Osteocyte (in vitro differentiated cells): ENCODE data around the gene CDK16. TPM values are rescaled to one million over a fixed set of nuclear protein-coding genes. Genes with fewer than 3 reads are reported as not detected.
A peak's percentile ranks its signal among the peaks of the same experiment; 100 is the strongest.

Source experiments
- DNase-seq: peaks from one replicate; pipeline ENCODE4 v3.0.0; 2021; ENCODE audit warnings: mixed read lengths; ENCODE audit not compliant: unreplicated experiment; ENCODE audit errors: extremely low spot score
- H3K27ac Mint-ChIP-seq: one replicate; pipeline ENCODE4 v1.8.0; 2021; ENCODE audit warnings: mild to moderate bottlenecking, mixed read lengths; ENCODE audit not compliant: unreplicated experiment
- H3K27me3 Mint-ChIP-seq: one replicate; pipeline ENCODE4 v1.8.0; 2021; ENCODE audit warnings: mixed read lengths; ENCODE audit not compliant: unreplicated experiment
- H3K36me3 Mint-ChIP-seq: one replicate; pipeline ENCODE4 v1.8.0; 2021; ENCODE audit warnings: mixed read lengths; ENCODE audit not compliant: unreplicated experiment
- H3K4me1 Mint-ChIP-seq: one replicate; pipeline ENCODE4 v1.8.0; 2021; ENCODE audit warnings: mixed read lengths; ENCODE audit not compliant: unreplicated experiment
- H3K4me3 Mint-ChIP-seq: one replicate; pipeline ENCODE4 v1.8.0; 2021; ENCODE audit warnings: mild to moderate bottlenecking, moderate library complexity, mixed read lengths; ENCODE audit not compliant: unreplicated experiment
- H3K9me3 Mint-ChIP-seq: one replicate; pipeline ENCODE4 v1.8.0; 2021; ENCODE audit warnings: mixed read lengths; ENCODE audit not compliant: unreplicated experiment
- total RNA-seq: library from RNA; stranded (reverse); gene quantifications from 2 replicates; pipeline ENCODE4 v1.2.1, GENCODE V29; 2021
- TF ChIP-seq, protein P1 (sequence below): fragments of 200-600 bp; sonication (generic); IDR thresholded peaks from 2 replicates; pipeline ENCODE4 v1.5.0; 2021; ENCODE audit warnings: antibody characterized with exemption, mild to moderate bottlenecking, moderate library complexity

Gene CDK16
- total RNA-seq, 1 donor from 2014 or later = 174 TPM

GRCh38 chrX:47230136-47230868 lies 11.8 kb downstream of the CDK16 start:
- no peak for DNase-seq
- Mint-ChIP-seq H3K27ac (no peak overlapping the region), H3K27me3 (no peaks in the 10 kb centered on the region), H3K4me1 (peaks cover 18% of the 10 kb centered on the region), H3K4me3 (no peak overlapping the region), H3K9me3 (no peaks in the 10 kb centered on the region), H3K36me3 (peaks cover 30% of the 10 kb centered on the region)
- TF ChIP-seq, protein P1, sequence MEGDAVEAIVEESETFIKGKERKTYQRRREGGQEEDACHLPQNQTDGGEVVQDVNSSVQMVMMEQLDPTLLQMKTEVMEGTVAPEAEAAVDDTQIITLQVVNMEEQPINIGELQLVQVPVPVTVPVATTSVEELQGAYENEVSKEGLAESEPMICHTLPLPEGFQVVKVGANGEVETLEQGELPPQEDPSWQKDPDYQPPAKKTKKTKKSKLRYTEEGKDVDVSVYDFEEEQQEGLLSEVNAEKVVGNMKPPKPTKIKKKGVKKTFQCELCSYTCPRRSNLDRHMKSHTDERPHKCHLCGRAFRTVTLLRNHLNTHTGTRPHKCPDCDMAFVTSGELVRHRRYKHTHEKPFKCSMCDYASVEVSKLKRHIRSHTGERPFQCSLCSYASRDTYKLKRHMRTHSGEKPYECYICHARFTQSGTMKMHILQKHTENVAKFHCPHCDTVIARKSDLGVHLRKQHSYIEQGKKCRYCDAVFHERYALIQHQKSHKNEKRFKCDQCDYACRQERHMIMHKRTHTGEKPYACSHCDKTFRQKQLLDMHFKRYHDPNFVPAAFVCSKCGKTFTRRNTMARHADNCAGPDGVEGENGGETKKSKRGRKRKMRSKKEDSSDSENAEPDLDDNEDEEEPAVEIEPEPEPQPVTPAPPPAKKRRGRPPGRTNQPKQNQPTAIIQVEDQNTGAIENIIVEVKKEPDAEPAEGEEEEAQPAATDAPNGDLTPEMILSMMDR = no peak

DNA sequence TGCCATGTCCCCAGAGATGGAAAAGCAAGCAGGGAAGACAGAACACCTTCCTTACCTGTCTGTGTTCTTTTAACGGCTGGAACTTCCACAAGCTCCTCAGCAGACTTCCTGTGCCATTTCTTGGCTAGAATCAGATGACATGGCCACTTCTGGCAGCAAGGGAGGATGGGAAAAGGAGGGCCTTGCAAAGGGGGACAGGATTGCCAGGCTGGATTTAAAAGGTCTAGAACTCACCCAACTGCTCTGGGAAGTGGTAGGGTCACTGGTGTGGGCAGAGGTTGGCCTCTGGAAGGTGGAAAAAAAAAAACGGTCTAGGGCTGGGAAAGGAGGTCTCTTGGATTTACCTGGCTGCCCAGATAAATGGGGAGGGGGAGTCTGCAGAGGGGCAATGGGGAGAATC lies 12.7 kb downstream of the CDK16 start:
- peaks cover 26% of the 10 kb centered on the region for H3K4me1 Mint-ChIP-seq
- peak overlapping the region; percentile 15 for H3K27ac Mint-ChIP-seq
- TF ChIP-seq, protein P1 = no peak
- no peak for DNase-seq
- H3K36me3 Mint-ChIP-seq = peaks cover 30% of the 10 kb centered on the region
- H3K4me3 Mint-ChIP-seq = peak overlapping the region; percentile 10
- no peaks in the 10 kb centered on the region for H3K9me3 Mint-ChIP-seq
- no peaks in the 10 kb centered on the region for H3K27me3 Mint-ChIP-seq

DNA sequence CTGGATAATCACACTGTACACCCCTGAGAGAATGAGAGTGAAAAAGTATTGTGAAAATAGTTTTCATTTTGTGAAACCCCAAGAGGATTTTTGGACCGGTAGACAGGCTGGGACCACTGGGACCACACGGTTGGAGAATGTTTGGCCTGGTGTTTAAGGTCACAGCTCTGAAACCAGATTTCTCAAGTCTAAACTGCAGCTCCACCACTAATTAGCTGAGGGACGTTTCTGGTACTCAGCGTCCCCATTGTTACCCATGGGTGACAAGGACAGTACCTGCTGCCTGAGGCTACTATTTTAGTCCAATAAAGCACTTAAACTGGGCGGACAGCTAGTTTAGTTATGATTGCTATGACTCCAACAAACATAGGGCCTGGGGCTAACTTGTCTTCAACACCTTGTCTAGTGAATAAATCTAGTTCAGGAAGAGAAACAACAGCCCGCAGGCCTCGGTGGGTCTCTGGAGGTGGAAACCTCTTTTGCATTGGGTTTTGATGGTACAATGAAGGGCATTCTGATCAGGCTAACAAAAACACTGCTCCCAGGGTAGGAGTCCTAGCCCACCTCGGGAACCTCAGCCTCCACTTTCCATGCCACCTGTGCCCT lies 13.8 kb downstream of the CDK16 start:
- Mint-ChIP-seq H3K4me1 (peaks cover 36% of the 10 kb centered on the region), H3K4me3 (peak overlapping the region; percentile 96), H3K9me3 (no peaks in the 10 kb centered on the region), H3K27me3 (no peaks in the 10 kb centered on the region), H3K36me3 (peaks cover 21% of the 10 kb centered on the region), H3K27ac (peak overlapping the region; percentile 100)
- no peak for DNase-seq
- TF ChIP-seq, protein P1 = no peak

DNA sequence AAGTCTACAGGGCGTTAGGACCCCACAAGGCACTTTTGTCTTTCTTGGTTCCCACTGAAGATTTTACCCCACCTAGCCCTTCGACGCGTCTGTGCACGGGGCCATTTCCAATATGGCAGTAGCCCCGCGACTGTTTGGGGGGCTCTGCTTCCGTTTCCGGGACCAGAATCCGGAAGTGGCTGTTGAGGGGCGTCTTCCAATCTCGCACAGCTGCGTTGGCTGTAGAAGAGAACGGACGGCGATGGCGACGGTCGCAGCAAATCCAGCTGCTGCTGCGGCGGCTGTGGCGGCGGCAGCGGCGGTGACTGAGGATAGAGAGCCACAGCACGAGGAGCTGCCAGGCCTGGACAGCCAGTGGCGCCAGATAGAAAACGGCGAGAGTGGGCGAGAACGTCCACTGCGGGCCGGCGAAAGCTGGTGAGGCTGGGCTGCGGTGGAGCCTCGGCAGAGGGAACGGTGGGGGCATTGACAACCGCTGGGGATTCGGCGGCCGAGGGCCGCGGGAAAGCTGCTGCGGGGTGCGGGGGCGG lies 14.4 kb downstream of the CDK16 start, which contains the start of gene USP11:
Gene USP11, plus strand, starts transcription at position 207 of the 530 bp plus-strand sequence. Its CDS starts 35 bp downstream, at position 242.
- Mint-ChIP-seq H3K4me3 (peak within 1 kb of the TSS; percentile 96), H3K4me1 (peaks cover 37% of the 10 kb centered on the region), H3K9me3 (no peaks in the 10 kb centered on the region), H3K27ac (peak within 1 kb of the TSS; percentile 100), H3K27me3 (no peaks in the 10 kb centered on the region), H3K36me3 (peaks cover 21% of the 10 kb centered on the region)
- TF ChIP-seq, protein P1 = no peak
- DNase-seq = no peak
